Mesothelial cell of epicardium (in vitro differentiated cells): ENCODE results near the gene DMPK. TPM values are rescaled to one million over a fixed set of nuclear protein-coding genes. Genes with fewer than 3 reads are reported as not detected.

Experiments
- DNase-seq, 2 experiments: peaks; one replicate each; pipeline ENCODE4 v3.0.0; 2021; ENCODE audit warnings: low spot score in 2 of 2; ENCODE audit not compliant: unreplicated experiment in 2 of 2
- H3K27ac Mint-ChIP-seq: 2 replicates; pipeline ENCODE4 v1.8.0; 2021; ENCODE audit warnings: mixed read lengths
- H3K27me3 Mint-ChIP-seq: 2 replicates; pipeline ENCODE4 v1.8.0; 2021; ENCODE audit warnings: low read depth, mixed read lengths
- H3K36me3 Mint-ChIP-seq: 2 replicates; pipeline ENCODE4 v1.8.0; 2021; ENCODE audit warnings: mixed read lengths
- H3K4me1 Mint-ChIP-seq: 2 replicates; pipeline ENCODE4 v1.8.0; 2021; ENCODE audit warnings: mixed read lengths
- H3K4me3 Mint-ChIP-seq: 2 replicates; pipeline ENCODE4 v1.8.0; 2021; ENCODE audit warnings: mild to moderate bottlenecking, moderate library complexity, mixed read lengths
- H3K9me3 Mint-ChIP-seq: 2 replicates; pipeline ENCODE4 v1.8.0; 2021; ENCODE audit warnings: mixed read lengths
- total RNA-seq: library from RNA; stranded (reverse); gene quantifications from 3 replicates; pipeline ENCODE4 v1.2.1, GENCODE V29; 2021
- TF ChIP-seq, protein P1 (sequence below): fragments of 200-600 bp; sonication (generic); IDR thresholded peaks from one replicate; pipeline ENCODE4 v1.5.0; 2021; ENCODE audit warnings: antibody characterized with exemption; ENCODE audit not compliant: unreplicated experiment

The DMPK gene
- total RNA-seq, 1 donor from 2014 or later: 130 TPM

DNA sequence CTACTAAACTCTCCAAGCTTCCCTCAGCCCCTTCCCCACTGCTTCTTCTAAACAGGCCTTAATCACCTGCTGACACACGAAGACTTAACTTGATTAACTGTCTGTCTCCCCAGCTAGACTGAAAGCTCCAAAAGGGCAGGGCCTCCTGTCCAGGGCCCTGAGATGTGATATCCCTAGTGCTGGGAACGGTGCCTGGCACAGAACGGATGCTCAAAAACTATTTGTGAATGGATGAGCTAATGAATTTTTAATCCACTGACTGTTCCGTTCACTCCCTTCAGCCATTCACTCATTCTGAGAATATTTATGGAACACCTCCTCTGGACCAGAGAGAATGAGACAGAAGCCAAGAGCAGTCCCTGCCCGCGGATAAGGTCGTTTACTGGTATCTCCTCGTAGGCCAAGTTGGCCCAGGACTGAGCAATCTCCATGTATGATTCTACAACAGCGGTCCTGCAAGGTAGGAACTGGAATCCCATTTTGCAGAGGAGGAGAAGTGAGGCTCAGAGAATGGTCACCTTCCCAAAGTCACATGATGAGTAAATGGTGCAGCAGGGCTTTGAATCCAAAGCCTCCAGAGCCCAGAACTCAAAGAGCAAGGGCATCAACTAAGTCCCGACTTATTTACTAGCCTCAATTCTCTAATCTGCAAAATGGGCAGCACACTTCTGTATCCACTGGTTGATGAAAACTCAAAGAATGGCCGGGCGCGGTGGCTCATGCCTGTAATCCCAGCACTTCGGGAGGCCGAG lies 6.9 kb upstream of the DMPK start:
- H3K9me3 Mint-ChIP-seq: no peaks in the 10 kb centered on the region
- peaks cover 21% of the 10 kb centered on the region for H3K4me1 Mint-ChIP-seq
- no peak overlapping the region for H3K4me3 Mint-ChIP-seq
- H3K27me3 Mint-ChIP-seq: no peaks in the 10 kb centered on the region
- TF ChIP-seq, protein P1, sequence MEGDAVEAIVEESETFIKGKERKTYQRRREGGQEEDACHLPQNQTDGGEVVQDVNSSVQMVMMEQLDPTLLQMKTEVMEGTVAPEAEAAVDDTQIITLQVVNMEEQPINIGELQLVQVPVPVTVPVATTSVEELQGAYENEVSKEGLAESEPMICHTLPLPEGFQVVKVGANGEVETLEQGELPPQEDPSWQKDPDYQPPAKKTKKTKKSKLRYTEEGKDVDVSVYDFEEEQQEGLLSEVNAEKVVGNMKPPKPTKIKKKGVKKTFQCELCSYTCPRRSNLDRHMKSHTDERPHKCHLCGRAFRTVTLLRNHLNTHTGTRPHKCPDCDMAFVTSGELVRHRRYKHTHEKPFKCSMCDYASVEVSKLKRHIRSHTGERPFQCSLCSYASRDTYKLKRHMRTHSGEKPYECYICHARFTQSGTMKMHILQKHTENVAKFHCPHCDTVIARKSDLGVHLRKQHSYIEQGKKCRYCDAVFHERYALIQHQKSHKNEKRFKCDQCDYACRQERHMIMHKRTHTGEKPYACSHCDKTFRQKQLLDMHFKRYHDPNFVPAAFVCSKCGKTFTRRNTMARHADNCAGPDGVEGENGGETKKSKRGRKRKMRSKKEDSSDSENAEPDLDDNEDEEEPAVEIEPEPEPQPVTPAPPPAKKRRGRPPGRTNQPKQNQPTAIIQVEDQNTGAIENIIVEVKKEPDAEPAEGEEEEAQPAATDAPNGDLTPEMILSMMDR: no peak
- DNase-seq: no peak
- H3K36me3 Mint-ChIP-seq: peaks cover 18% of the 10 kb centered on the region
- no peak overlapping the region for H3K27ac Mint-ChIP-seq

DNA sequence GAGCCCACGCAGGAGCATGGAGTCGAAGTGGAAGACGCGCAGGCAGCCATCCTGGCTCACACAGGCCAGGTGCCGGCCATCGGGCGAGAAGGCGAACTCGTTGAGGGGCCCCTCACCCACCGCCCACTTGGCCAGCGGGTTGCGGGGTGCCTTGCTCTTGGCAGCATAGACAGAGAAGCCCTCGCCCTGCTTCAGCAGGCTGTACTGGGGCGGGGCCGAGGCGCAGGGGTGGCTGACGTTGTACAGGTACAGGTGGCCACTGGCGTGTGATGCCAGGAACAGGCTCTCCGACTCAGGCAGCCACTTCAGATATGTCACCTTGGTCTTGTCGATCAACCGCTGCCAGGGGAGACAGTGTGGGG lies 4.2 kb upstream of the DMPK start:
- Mint-ChIP-seq H3K4me3 (no peak overlapping the region), H3K27ac (no peak overlapping the region), H3K36me3 (peaks cover 18% of the 10 kb centered on the region), H3K27me3 (no peaks in the 10 kb centered on the region), H3K4me1 (peaks cover 23% of the 10 kb centered on the region), H3K9me3 (no peaks in the 10 kb centered on the region)
- TF ChIP-seq, protein P1: no peak
- DNase-seq: no peak

DNA sequence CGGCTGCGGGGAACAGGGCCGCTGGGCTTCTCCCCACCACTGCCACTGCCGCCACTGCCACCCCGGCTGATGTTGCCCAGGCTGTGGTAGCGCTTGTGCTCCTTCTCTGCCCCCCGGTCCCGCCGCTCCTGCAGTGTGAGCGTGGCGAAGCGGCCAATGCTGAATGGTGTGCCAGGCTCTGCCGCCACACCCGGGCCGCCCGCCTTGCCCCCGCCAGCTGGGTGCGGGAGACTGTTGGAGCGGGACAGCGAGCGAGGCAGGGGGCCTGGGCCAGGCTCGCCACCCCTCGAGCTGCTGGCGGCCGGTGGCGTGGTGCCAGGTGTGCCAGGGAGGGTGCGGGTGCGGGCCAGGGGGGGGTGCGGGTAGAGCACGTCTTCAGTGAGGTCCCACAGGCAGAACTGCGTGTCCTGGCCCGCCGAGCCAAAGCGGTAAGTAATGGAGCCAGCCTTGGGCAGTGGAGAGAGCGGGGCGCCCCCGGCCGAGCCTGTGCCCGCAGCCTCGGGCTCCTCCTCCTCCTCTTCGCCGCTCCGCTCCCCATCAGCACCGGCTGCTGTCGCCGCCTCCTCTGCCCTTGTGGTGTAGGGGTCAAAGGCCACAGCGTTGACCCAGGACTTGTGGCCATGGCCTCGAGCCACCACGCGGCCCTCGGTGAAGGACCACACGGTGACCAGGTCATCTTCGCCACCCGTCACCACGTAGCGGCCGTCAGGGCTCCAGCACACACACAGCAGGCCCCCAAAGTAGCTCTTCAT lies 3.7 kb upstream of the DMPK start:
- no peaks in the 10 kb centered on the region for H3K9me3 Mint-ChIP-seq
- no peak overlapping the region for H3K27ac Mint-ChIP-seq
- H3K4me1 Mint-ChIP-seq: peaks cover 21% of the 10 kb centered on the region
- TF ChIP-seq, protein P1: no peak
- H3K27me3 Mint-ChIP-seq: no peaks in the 10 kb centered on the region
- DNase-seq: no peak
- H3K36me3 Mint-ChIP-seq: peaks cover 18% of the 10 kb centered on the region
- no peak overlapping the region for H3K4me3 Mint-ChIP-seq

DNA sequence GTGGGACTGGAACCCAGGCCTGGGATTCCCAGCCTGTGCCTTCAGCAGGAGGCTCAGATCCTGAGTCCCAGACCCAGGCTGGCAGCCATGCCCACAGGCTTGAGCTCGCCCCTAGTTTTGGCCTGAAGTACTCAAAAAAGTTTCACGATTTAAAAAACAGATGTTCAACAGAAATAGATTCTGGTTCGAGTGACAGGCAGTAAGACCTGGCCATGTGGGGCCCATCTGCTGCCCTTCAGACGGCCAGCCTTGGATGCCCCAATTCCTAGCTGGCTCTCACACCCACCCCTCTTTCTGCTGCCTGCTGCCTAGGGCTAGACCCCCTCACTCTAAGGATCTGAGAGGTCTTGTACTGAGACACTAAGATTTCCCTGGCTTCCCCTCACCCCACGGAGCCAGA lies 2.8 kb upstream of the DMPK start:
- H3K4me1 Mint-ChIP-seq: peaks cover 20% of the 10 kb centered on the region
- TF ChIP-seq, protein P1: no peak
- H3K4me3 Mint-ChIP-seq: no peak overlapping the region
- DNase-seq: no peak
- H3K9me3 Mint-ChIP-seq: no peaks in the 10 kb centered on the region
- no peak overlapping the region for H3K27ac Mint-ChIP-seq
- H3K27me3 Mint-ChIP-seq: no peaks in the 10 kb centered on the region
- H3K36me3 Mint-ChIP-seq: peaks cover 18% of the 10 kb centered on the region

DNA sequence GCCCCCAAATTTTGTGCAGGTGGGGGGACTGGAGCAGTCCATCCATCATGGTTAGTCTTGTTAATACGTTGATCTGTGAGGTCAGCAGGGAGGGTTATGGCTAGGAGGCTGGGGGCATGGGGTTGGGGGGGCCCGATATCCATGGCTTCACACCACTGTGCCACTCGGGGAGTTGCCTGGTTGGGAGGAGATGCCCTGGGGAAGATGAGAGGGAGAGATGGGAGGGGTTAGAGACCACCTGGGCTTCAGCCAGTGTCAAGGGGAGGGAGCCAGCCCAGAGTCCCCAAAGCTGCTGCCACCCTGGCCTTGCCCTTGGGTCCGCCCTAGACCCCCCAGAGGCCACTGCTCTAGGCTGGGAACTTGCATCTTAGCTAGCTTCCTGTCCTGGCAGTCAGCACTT lies 1.8 kb upstream of the DMPK start:
- Mint-ChIP-seq H3K9me3 (no peaks in the 10 kb centered on the region), H3K27ac (peak overlapping the region; percentile 85), H3K4me1 (peaks cover 27% of the 10 kb centered on the region), H3K27me3 (no peaks in the 10 kb centered on the region), H3K36me3 (peaks cover 20% of the 10 kb centered on the region), H3K4me3 (no peak overlapping the region)
- TF ChIP-seq, protein P1: no peak
- DNase-seq: no peak
